ENCODE measurements around the gene KCNIP1. TPM values are rescaled to one million over a fixed set of nuclear protein-coding genes. Genes with fewer than 3 reads are reported as not detected.

KCNIP1 gene
- polyA plus RNA-seq, 1 of the 3 experiments (the other 2 are of a cell fraction), result 1.3 TPM

GRCh38 chr5:170495825-170496661 is 7.8 kb upstream of the KCNIP1 start:
- TF ChIP-seq GABPA (IDR thresholded peaks at IDR 0.05; ENCODE audit: low read depth) (no peak), IRF3 (IDR thresholded peaks at IDR 0.05; ENCODE audit: low read depth, low read length) (no peak), EP300 (IDR thresholded peaks at IDR 0.05; ENCODE audit: borderline replicate concordance in 1 of 2, low read depth in 1 of 2, low read length in 1 of 2) (no peak), YY1 (IDR thresholded peaks at IDR 0.05; ENCODE audit: low read depth) (no peak), NFIC (IDR thresholded peaks at IDR 0.05; ENCODE audit: borderline replicate concordance) (no peak), POLR2AphosphoS5 (IDR thresholded peaks at IDR 0.05; ENCODE audit: low read depth, low read length) (no peak), RCOR1 (IDR thresholded peaks at IDR 0.05; ENCODE audit: low read length) (no peak), CHD2 (IDR thresholded peaks at IDR 0.05; ENCODE audit: low read length, partially characterized antibody) (no peak), TCF12 (IDR thresholded peaks at IDR 0.05) (no peak), SIN3A (IDR thresholded peaks at IDR 0.05; ENCODE audit: borderline replicate concordance, low read depth, low read length) (no peak)
- TF ChIP-seq, protein P1, sequence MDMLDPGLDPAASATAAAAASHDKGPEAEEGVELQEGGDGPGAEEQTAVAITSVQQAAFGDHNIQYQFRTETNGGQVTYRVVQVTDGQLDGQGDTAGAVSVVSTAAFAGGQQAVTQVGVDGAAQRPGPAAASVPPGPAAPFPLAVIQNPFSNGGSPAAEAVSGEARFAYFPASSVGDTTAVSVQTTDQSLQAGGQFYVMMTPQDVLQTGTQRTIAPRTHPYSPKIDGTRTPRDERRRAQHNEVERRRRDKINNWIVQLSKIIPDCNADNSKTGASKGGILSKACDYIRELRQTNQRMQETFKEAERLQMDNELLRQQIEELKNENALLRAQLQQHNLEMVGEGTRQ (IDR thresholded peaks at IDR 0.05; ENCODE audit: borderline replicate concordance, low read depth, low read length), result no peak
- TF ChIP-seq, protein P2, sequence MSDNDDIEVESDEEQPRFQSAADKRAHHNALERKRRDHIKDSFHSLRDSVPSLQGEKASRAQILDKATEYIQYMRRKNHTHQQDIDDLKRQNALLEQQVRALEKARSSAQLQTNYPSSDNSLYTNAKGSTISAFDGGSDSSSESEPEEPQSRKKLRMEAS (IDR thresholded peaks at IDR 0.05; ENCODE audit: low read depth), result no peak
- ChIA-PET CTCF (interaction anchor here (1.8 kb wide), 1 partner anchor 143 kb away, joined by 5 read pairs; no protein-coding TSS in a partner anchor), POLR2A (no interaction called here)
- Histone ChIP-seq H2AFZ (ENCODE audit: low read depth) (no peak overlapping the region), H3K9me2 (no peaks in the 10 kb centered on the region), H3F3A (replicated peaks; ENCODE audit: insufficient read depth) (peaks cover under 1% of the 10 kb centered on the region), H3K4me3 (ENCODE audit: low read depth in 2 of 2, low read length in 1 of 2) (no peak overlapping the region), H3K79me2 (ENCODE audit: insufficient read depth) (no peaks in the 10 kb centered on the region), H3K9ac (no peak overlapping the region), H3K27ac (ENCODE audit: low read depth in 2 of 2, low read length in 1 of 2) (no peak overlapping the region), H3K27me3 (ENCODE audit: insufficient read depth) (no peaks in the 10 kb centered on the region), H3K4me2 (no peak overlapping the region), H3K36me3 (replicated peaks in 1 of 2; ENCODE audit: control insufficient read depth in 1 of 2, insufficient read depth in 2 of 2, low read length in 1 of 2) (no peaks in the 10 kb centered on the region), H3K4me1 (ENCODE audit: control insufficient read depth in 1 of 2, insufficient read depth in 2 of 2, low read depth in 1 of 2, low read length in 1 of 2) (peaks cover 0 to 2% of the 10 kb centered on the region in 2 experiments; a peak in 3 of 4 replicates), H3K9me3 (no peaks in the 10 kb centered on the region), H4K20me1 (ENCODE audit: insufficient read depth) (no peaks in the 10 kb centered on the region)
- 80% methylated on average over 10 of the region's 10 CpGs for WGBS (ENCODE audit: low lambda C conversion rate)
- DNase-seq, result no peak

- DNase-seq, result no peak
- ChIA-PET CTCF (no interaction called here), POLR2A (no interaction called here)
- Histone ChIP-seq H3K27me3 (ENCODE audit: insufficient read depth) (no peaks in the 10 kb centered on the region), H3K79me2 (ENCODE audit: insufficient read depth) (no peaks in the 10 kb centered on the region), H3K9me3 (no peaks in the 10 kb centered on the region), H3K36me3 (replicated peaks in 1 of 2; ENCODE audit: control insufficient read depth in 1 of 2, insufficient read depth in 2 of 2, low read length in 1 of 2) (no peaks in the 10 kb centered on the region), H3F3A (replicated peaks; ENCODE audit: insufficient read depth) (no peaks in the 10 kb centered on the region), H3K4me1 (ENCODE audit: control insufficient read depth in 1 of 2, insufficient read depth in 2 of 2, low read depth in 1 of 2, low read length in 1 of 2) (no peaks in the 10 kb centered on the region; a peak in 1 of 4 replicates), H3K4me3 (ENCODE audit: low read depth in 2 of 2, low read length in 1 of 2) (no peak overlapping the region), H3K27ac (ENCODE audit: low read depth in 2 of 2, low read length in 1 of 2) (no peak overlapping the region), H2AFZ (ENCODE audit: low read depth) (no peak overlapping the region), H3K9ac (no peak overlapping the region), H4K20me1 (ENCODE audit: insufficient read depth) (no peaks in the 10 kb centered on the region), H3K9me2 (no peaks in the 10 kb centered on the region), H3K4me2 (no peak overlapping the region)
- WGBS (ENCODE audit: low lambda C conversion rate), result 91% methylated on average over 6 of the region's 6 CpGs
- TF ChIP-seq SMC3 (IDR thresholded peaks at IDR 0.05; ENCODE audit: low read depth, low read length) (no peak), IRF3 (IDR thresholded peaks at IDR 0.05; ENCODE audit: low read depth, low read length) (no peak), ELF1 (IDR thresholded peaks at IDR 0.05) (no peak), EP300 (IDR thresholded peaks at IDR 0.05; ENCODE audit: borderline replicate concordance in 1 of 2, low read depth in 1 of 2, low read length in 1 of 2) (no peak), NFIC (IDR thresholded peaks at IDR 0.05; ENCODE audit: borderline replicate concordance) (no peak), NRF1 (IDR thresholded peaks at IDR 0.05; ENCODE audit: low read depth, low read length) (no peak)
- TF ChIP-seq, protein P3, sequence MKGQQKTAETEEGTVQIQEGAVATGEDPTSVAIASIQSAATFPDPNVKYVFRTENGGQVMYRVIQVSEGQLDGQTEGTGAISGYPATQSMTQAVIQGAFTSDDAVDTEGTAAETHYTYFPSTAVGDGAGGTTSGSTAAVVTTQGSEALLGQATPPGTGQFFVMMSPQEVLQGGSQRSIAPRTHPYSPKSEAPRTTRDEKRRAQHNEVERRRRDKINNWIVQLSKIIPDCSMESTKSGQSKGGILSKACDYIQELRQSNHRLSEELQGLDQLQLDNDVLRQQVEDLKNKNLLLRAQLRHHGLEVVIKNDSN (IDR thresholded peaks at IDR 0.05; ENCODE audit: borderline replicate concordance, low read depth), result no peak
Measured at GRCh38 chr5:170496662-170497028, 7.2 kb upstream of the KCNIP1 start.

Measured in SK-N-SH (cell line).